Panc1 (cell line): Measurements from ENCODE around the gene GLIS1. TPM values are rescaled to one million over a fixed set of nuclear protein-coding genes. Genes with fewer than 3 reads are reported as not detected.
A peak's percentile ranks its signal among the peaks of the same experiment; 100 is the strongest.

Experiments used
- ATAC-seq: fragments of 200-7000 bp; cut with Tn5 transposase; 2 replicates; pipeline ENCODE4 v1.9.1; 2020; ENCODE audit warnings: mild to moderate bottlenecking, moderate library complexity
- BruUV-seq: library from RNA; stranded (reverse); fragments of 400-500 nt; replicated peaks from 2 replicates; lab custom pipeline; 2021; lab: Mats Ljungman, UMichigan
- CTCF ChIA-PET: fragments of 300-600 bp; sonication (Branson Sonifier 250); formaldehyde crosslinking; loops from one replicate; lab custom pipeline; 2022; ENCODE audit warnings: antibody characterized with exemption; lab: Charles Lee
- POLR2A ChIA-PET: fragments of 300-600 bp; sonication (Branson Sonifier 250); formaldehyde crosslinking; loops from one replicate; lab custom pipeline; 2022; ENCODE audit warnings: antibody characterized with exemption; lab: Charles Lee
- DNase-seq: peaks from one replicate; pipeline ENCODE4 v3.0.0-alpha.2; 2010; ENCODE audit warnings: low read depth, low spot score
- H3K27ac ChIP-seq: 2 replicates; pipeline ENCODE4 v1.5.1; 2011; ENCODE audit warnings: mild to moderate bottlenecking, low read length, inconsistent platforms
- H3K27me3 ChIP-seq: fragments of 200-500 bp; sonication (Bioruptor generic); 2 replicates; pipeline ENCODE4 v1.6.0; 2014; ENCODE audit warnings: low read length, inconsistent platforms; ENCODE audit not compliant: control insufficient read depth, insufficient read depth
- H3K36me3 ChIP-seq: fragments of 200-500 bp; sonication (Bioruptor generic); 2 replicates; pipeline ENCODE4 v1.5.1; 2014; ENCODE audit warnings: inconsistent platforms, mild to moderate bottlenecking, low read length, moderate library complexity; ENCODE audit not compliant: control insufficient read depth, insufficient read depth
- H3K4me1 ChIP-seq: 2 replicates; pipeline ENCODE4 v1.5.1; 2011; ENCODE audit warnings: inconsistent platforms, mild to moderate bottlenecking, low read length, moderate library complexity; ENCODE audit not compliant: control insufficient read depth, insufficient read depth
- H3K4me3 ChIP-seq, 2 experiments: 2 replicates each; pipeline ENCODE4 v1.5.1; 2011 to 2012; ENCODE audit warnings: low read depth in 2 of 2, low read length in 2 of 2, mild to moderate bottlenecking in 2 of 2, inconsistent platforms in 1 of 2, moderate library complexity in 1 of 2
- H3K9me3 ChIP-seq: fragments of 200-500 bp; sonication (Bioruptor generic); 2 replicates; pipeline ENCODE4 v1.5.1; 2014; ENCODE audit warnings: low read depth, mild to moderate bottlenecking, inconsistent platforms, low read length, moderate library complexity; ENCODE audit not compliant: control insufficient read depth, insufficient read depth
- CTCF ChIP-seq: fragments of 450-650 bp; IDR thresholded peaks from 2 replicates; pipeline ENCODE4 v1.5.1; 2017; ENCODE audit warnings: mild to moderate bottlenecking
- POLR2AphosphoS5 ChIP-seq: IDR thresholded peaks from 2 replicates; pipeline ENCODE4 v1.6.1; 2012; ENCODE audit warnings: mild to moderate bottlenecking, low read depth, low read length, moderate library complexity
- REST ChIP-seq, 2 experiments: IDR thresholded peaks; 2 replicates each; pipeline ENCODE4 v1.6.1; 2011 to 2012; ENCODE audit warnings: low read depth in 2 of 2, control low read depth in 1 of 2, low read length in 1 of 2, mild to moderate bottlenecking in 1 of 2, moderate library complexity in 1 of 2; ENCODE audit not compliant: insufficient read depth in 1 of 2
- SIN3A ChIP-seq: IDR thresholded peaks from 2 replicates; pipeline ENCODE4 v1.6.1; 2012; ENCODE audit warnings: low read depth, mild to moderate bottlenecking, low read length, moderate library complexity, borderline replicate concordance; ENCODE audit not compliant: insufficient read depth
- TCF7L2 ChIP-seq: IDR thresholded peaks from 2 replicates; pipeline ENCODE4 v1.6.1; 2011; ENCODE audit warnings: mild to moderate bottlenecking, low read depth, low read length, inconsistent platforms
- in situ Hi-C: cut with HindIII; loops from 2 replicates; pipeline ENCODE4 v1.10.0; 2016; ENCODE audit warnings: low sequenced_read_pairs, low pct_unique_long_range_greater_than_20kb
- intact Hi-C: fragments of 100-400 bp; cut with micrococcal nuclease; formaldehyde crosslinking; loops from one replicate; pipeline ENCODE4 v1.10.0; 2022; ENCODE audit not compliant: unreplicated experiment
- total RNA-seq: library from RNA; stranded (reverse); gene quantifications from one replicate; pipeline ENCODE4 v1.2.1, GENCODE V29; 2021; ENCODE audit not compliant: unreplicated experiment

Gene GLIS1
- total RNA-seq, 1 experiment from 2014 or later: 0.28 TPM

GRCh38 chr1:53484705-53485477 is 254.1 kb downstream of the GLIS1 start:
- TF ChIP-seq CTCF (no peak), TCF7L2 (no peak)
- no peaks in the 10 kb centered on the region for H3K4me1 ChIP-seq
- CTCF ChIA-PET: interaction anchor here (0.8 to 2.4 kb wide), 4 partner anchors 19 to 278 kb away, joined by 3 to 14 read pairs (median 4); no protein-coding TSS in a partner anchor
- H3K27ac ChIP-seq: no peak overlapping the region
- no peaks in the 10 kb centered on the region for H3K36me3 ChIP-seq
- H3K4me3 ChIP-seq: no peak overlapping the region
- in situ Hi-C loops (no loop called here), intact Hi-C loops (loop anchor here (1.0 to 5.0 kb wide), 2 partner anchors 197 to 269 kb away; no protein-coding TSS in a partner anchor)
- ATAC-seq: peak; percentile 35
- no peak for DNase-seq
- H3K27me3 ChIP-seq: peaks cover 3% of the 10 kb centered on the region; the same call in 1 of the 2 replicates
- POLR2A ChIA-PET: no interaction called here
- H3K9me3 ChIP-seq: no peaks in the 10 kb centered on the region
- no TSS peak for BruUV-seq

GRCh38 chr1:53483656-53484055 is 255.3 kb downstream of the GLIS1 start:
- ChIA-PET CTCF (no interaction called here), POLR2A (no interaction called here)
- no peak for TF ChIP-seq POLR2AphosphoS5
- no peak for TF ChIP-seq CTCF
- no peak for TF ChIP-seq TCF7L2
- TF ChIP-seq SIN3A: no peak
- no peak for TF ChIP-seq REST (IDR thresholded peaks at IDR 0.05; ENCODE audit: insufficient read depth in 1 of 2, low read depth in 2 of 2, low read length in 1 of 2)
- in situ Hi-C loops: no loop called here
- Histone ChIP-seq H3K4me1 (no peaks in the 10 kb centered on the region), H3K36me3 (no peaks in the 10 kb centered on the region), H3K4me3 (no peak overlapping the region), H3K27ac (no peak overlapping the region), H3K9me3 (no peaks in the 10 kb centered on the region), H3K27me3 (peaks cover 3% of the 10 kb centered on the region; the same call in 1 of the 2 replicates)
- no TSS peak for BruUV-seq
- intact Hi-C loops: no loop called here
- no peak for DNase-seq
- ATAC-seq: no peak
